ENCODE data around the gene GDPD3.

Gene GDPD3

DNA sequence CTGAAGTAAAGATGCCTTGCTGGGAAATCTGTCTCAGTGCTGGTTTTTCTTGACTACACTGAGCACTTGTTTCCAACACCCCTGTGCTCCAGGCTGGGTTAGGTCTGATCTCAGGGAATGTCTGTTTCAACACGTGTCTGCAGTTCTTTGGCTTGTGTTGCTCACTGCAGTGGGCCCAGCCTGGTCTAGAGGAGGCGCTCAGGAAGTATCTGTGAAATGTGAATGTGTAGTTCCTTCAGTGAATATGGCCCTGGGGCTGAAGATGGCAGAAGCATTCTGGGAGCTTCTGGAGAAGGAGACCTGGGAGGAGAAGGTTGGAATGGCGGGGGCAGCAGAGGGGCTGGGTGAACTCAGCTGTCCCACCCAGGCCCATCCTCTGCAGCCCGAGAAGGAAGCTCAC, 9.2 kb downstream of the GDPD3 start:
- peak overlapping the region in 1 of 21 experiments; percentile 17 for H3K27ac ChIP-seq

DNA sequence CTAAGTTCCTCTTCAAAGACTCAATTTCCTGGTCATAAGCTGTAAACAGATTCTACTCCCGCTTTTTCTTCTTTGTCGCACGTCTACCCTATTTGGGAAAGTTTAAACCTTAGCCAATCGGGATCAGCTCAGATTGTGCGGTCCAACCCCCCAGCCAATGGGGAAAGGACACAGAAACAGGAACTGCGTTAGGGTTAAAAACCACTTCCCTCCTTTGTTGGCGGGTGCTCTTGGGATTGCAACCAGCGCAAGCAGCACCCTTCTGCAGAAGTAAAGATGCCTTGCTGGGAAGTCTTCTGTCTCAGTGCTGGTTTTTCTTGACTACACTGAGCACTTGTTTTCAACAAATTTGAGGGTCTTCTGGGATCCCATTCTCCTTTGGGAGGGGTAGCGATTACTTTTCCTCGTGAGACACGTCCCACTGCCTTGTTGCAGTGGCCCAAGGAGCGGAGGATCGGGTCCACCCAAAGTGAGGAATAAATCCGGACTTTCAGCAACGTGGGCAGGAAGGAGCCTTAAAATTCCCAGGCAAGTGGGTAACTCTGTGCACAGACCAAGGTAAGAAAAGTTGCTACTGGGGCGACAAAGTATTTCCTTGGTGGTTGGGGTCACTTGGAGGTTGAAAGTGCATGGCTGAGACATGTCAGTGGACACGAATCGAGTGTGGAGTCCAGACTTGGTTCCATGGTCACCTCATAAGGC, 16.3 kb downstream of the GDPD3 start:
- Histone ChIP-seq H3K27ac (peak overlapping the region in 20 of 21 experiments; percentile 79 to 98 (median 92)), H3K4me3 (peak overlapping the region in 5 of 7 experiments; percentile 40 to 80 (median 61))

More for the DNA sequence above, 9.2 kb downstream of the GDPD3 start:
- H3K4me3 ChIP-seq: no peak overlapping the region

GRCh38 chr16:30096105-30096861, 17.1 kb downstream of the GDPD3 start, which contains the start of gene YPEL3:
YPEL3 (minus strand) TSS chr16:30096213; CDS start chr16:30095482, 731 bp downstream.
- peak within 1 kb of the TSS; percentile 62 to 98 (median 92) for H3K27ac ChIP-seq
- peak within 1 kb of the TSS; percentile 40 to 80 (median 61) for H3K4me3 ChIP-seq

- peak overlapping the region; percentile 62 to 98 (median 92) for H3K27ac ChIP-seq
Measured at GRCh38 chr16:30095166-30096078, 17.9 kb downstream of the GDPD3 start.

DNA sequence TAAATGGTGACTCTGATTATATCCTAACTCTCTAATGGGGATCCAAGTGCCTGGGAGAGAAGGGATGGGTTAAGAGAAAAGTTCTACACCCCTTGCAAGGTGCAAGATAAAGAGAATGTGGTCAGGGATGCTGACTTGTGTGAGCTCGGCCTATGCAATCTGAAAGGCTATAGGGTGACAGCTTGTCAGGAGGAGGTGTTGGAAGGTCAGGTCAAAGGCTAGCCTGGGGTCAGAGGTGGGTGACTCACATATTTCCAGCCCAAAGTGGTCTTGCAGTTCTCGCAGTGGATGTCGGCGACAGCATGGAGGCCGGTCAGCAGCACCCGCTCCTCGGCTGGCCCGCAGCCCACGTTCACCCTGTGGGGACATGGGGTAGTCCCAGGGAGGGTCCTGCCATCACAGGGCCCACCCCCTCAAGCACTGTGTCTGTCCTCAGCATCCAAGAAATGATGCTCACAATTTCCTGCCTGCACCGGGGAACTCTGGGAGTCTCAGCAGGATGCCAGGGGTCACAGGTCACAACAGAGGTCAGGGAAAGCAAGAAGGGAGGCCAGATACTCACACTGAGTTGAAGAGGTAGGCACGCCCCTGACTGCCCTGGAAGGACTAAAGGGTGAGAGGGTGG, 18.7 kb downstream of the GDPD3 start:
- Histone ChIP-seq H3K27ac (peak overlapping the region; percentile 62 to 98 (median 92)), H3K4me3 (peak overlapping the region; percentile 40 to 80 (median 61))

More at GRCh38 chr16:30095166-30096078, 17.9 kb downstream of the GDPD3 start:
- peak overlapping the region; percentile 40 to 80 (median 61) for H3K4me3 ChIP-seq

DNA sequence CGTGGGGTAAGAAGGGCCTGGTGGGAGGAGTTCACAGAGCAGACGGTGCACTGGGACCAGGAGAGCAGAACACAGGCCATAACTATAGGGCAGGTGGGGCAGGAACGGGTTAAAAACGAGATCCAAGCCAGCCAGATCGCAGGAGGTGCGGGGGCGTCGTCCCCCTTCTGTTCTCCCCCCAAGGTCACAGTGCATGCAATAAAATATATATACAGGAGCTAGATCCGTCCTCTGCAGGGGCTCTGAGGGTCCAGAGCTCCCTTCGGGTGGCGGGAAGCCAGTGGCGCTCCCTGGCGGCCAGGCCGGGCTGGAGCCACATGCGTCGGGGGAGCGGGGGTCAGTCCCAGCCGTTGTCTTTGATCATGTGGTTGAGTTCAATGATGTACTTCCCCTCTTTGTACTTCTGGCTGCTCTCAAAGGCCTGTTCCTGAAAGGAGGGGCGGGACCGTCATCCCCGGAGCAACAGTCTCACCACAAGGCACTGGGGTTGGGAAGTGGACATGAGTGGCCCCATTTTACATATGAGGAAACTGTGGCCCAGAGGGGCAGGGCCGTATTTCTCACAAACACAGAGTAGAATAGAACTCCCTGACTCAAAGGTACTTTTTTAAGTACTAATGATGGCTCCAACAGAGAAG, 20.8 kb downstream of the GDPD3 start:
- peak overlapping the region; percentile 39 to 51 (median 45) for H3K4me3 ChIP-seq
- H3K27ac ChIP-seq: peak overlapping the region in 20 of 21 experiments; percentile 70 to 93 (median 84)

DNA sequence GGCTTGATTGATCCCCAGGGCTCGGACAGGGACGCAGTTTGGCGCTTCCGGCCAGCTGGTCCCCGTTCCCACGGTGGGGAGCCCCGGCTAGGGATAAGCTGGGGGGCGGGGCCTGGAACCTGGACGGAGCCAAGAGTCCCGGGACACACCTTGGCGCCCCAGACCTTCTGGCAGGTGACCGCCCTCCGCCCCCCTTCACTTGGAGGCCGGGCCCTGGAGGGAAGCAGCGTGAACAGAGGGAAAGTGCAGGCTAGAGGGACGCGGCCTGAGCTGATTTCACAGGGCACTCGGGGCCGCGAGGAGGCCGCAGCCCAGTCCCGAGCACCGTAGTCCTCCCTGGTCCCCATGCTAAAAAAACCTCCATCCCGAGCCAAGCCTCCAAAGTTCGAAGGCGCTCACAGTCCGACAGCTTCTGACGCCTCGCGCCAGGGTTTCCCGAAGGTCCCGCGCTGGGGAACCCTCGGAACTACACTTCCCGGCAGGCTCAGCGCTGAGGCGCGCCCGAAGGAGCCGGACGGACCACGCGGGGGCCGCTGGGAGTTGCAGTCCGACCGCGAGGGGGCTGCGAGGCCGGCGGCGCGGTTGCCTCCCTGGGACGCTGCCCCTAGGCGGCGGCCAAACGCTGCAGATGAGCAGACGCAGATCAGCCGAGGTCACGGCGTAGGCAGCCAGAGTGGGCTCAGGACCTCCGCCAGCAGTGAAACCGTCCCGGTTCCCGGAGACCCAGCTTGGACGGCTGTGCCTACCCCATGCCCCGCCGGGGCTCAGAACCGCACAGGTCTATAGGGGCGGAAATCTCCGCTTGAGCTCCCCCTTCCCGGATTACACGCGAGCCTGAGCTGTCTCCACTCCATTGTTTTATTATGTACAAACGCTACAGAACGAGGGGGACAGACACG, 21.6 kb downstream of the GDPD3 start, which contains the start of gene TBX6:
TBX6 (minus strand) TSS at position 451 of the 899 bp plus-strand sequence. CDS start 731 bp downstream, outside the sequence.
- H3K4me3 ChIP-seq: peak within 1 kb of the TSS; percentile 39 to 51 (median 45)
- H3K27ac ChIP-seq: peak within 1 kb of the TSS; percentile 27 to 93 (median 84)

GRCh38 chr16:30090610-30091331, 22.6 kb downstream of the GDPD3 start:
- Histone ChIP-seq H3K27ac (peak overlapping the region; percentile 27 to 93 (median 84)), H3K4me3 (peak overlapping the region in 6 of 7 experiments; percentile 39 to 51 (median 46))

DNA sequence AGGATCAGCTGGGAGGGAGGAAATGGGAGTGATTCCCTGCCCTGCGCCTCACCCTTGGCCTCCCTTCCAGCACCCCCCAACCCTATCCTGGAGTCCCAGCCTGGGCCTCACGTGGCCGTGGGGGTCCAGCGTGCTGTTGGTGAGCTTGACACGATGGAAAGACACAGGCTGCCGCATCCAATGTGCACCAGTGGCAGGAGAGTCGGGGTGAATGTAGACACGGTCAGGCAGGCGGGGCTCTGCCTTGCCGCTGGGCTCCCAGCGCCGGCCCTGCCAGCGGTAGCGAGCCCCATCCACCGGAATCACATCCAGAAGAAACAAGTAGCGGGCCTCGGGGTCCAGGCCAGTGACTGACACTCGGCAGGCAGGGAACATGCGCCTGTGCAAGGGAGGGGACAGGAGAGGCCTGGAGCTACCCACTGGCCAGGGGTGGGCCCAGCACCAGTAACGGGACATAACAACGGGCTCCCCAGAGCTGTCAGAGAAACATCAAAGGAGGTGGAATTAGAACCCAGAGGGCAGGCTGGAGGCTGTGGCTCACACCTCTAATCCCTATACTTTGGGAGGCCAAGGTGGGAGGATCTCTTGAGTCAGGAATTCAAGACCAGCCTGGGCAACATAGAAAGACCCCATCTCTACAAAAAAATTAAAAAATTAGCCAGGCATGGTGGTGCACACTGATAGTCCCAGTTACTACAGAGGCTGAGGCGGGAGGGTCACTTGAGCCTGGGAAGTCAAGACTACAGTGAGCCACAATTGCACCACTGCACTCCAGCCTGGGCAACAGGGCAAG, 24.3 kb downstream of the GDPD3 start:
- H3K27ac ChIP-seq: peak overlapping the region in 8 of 21 experiments; percentile 14 to 89 (median 42)

GRCh38 chr16:30088237-30088831, 25.0 kb downstream of the GDPD3 start:
- H3K27ac ChIP-seq: peak overlapping the region in 3 of 21 experiments; percentile 17 to 42 (median 30)
- H3K4me3 ChIP-seq: no peak overlapping the region

More for the DNA sequence above, 24.3 kb downstream of the GDPD3 start:
- no peak overlapping the region for H3K4me3 ChIP-seq

DNA sequence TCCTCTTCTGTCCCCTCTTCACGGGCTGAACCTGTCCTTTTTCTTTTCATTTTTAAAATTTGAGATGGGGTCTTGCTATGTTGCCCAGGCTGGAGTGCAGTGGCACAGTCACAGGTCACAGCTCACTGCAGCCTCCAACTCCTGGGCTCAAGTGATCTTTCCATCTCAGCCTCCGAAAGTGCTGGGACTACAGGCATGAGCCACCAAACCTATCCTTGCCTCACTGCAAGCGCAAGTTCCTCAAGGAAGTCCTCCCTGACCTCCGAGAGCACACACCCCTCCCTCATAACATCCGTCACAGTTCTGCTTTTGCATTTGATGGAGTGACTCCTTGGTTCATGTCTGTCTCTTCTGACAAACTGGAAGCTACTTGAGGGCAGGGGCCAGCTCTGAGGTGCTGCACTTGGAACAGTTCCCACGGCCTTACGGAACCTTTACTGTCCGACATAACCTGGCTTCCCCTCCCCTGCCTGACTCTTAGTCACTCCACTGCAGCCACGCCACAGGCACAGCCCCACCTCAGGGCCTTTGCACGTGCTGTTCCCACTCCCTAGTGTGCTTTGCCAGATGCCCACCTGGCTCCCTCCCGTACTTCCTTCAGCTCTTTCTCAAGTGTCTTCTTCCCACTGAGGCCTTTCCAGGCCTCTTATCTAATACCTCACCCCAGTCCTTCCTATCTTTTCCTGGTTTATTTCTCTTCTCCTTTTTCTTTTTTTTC, 26.0 kb downstream of the GDPD3 start:
- no peak overlapping the region for H3K4me3 ChIP-seq
- no peak overlapping the region for H3K27ac ChIP-seq

GRCh38 chr16:30086291-30087140, 26.8 kb downstream of the GDPD3 start:
- Histone ChIP-seq H3K4me3 (no peak overlapping the region), H3K27ac (peak overlapping the region in 2 of 21 experiments; percentile 27 to 55)

- H3K27ac ChIP-seq: peak overlapping the region in 5 of 21 experiments; percentile 17 to 70 (median 27)
- no peak overlapping the region for H3K4me3 ChIP-seq
Measured at GRCh38 chr16:30085820-30086219, 27.5 kb downstream of the GDPD3 start.

- Histone ChIP-seq H3K27ac (peak overlapping the region in 7 of 21 experiments; percentile 8 to 70 (median 39)), H3K4me3 (no peak overlapping the region)
Measured at GRCh38 chr16:30085247-30085646, 28.1 kb downstream of the GDPD3 start.

Measured in skin epidermis (tissue), 12 donors.